ENCODE measurements around the gene ZEB2. TPM values are rescaled to one million over a fixed set of nuclear protein-coding genes. Genes with fewer than 3 reads are reported as not detected.

ZEB2 gene
- total RNA-seq, 8 experiments from 2014 or later: 25.8 to 80.4 (median 52.3) TPM

DNA sequence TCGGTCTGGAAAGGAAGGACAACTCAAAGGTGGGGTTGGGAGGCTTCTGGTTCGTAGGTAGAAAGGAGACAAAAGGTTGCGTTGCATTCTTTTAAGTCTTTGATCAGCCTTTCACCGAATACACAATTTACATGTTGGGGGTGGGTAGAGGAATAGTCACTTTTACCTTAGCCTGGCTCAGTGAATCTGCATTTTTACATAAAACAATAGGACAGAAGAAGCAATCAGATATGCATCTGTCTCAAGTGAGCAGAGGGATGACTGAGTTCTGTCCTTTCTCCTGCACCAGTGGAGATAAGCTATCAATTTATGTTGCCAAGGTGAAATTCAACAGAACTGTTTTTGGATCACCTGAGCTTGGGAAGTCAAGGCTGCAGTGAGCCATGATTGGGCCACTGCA lies 173.7 kb downstream of the ZEB2 start:
- Histone ChIP-seq H3K4me1 (replicated peaks in 1 of 2) (peaks cover 7 to 12% of the 10 kb centered on the region in 2 donors), H3K4me3 (no peak overlapping the region), H3K27ac (no peak overlapping the region)
- in situ Hi-C loops (cut with MboI; ENCODE audit: low pct_unique_long_range_greater_than_20kb in 2 of 9, low sequenced_read_pairs in 9 of 9, unreplicated experiment in 9 of 9): no loop called here
- 61 to 82% (median 74%) methylated on average over 2 to 4 of the region's 4 CpGs; no CpG with 5 or more reads in 2 of the 10 experiments for WGBS, 10 experiments
- ATAC-seq (replicated peaks in 6 of 8): no peak

DNA sequence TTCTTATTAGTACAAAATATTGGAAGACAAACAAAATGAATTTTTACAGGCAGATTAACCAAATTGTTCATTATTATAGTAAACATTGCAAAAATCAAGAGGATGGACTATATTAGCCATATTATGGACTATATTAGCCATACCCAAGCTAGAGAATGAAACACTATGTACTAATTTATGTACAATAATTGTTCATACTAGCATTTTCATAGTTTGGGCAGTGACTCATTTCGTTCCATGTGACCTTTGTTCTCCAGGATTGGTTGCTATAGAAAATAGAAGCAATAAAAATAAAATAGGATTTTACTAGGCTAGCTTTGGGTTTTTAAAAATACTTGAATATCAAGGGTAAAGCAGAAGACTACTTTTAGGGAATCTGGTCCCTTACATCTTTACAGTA lies 176.8 kb downstream of the ZEB2 start:
- no peak for ATAC-seq (replicated peaks in 6 of 8)
- in situ Hi-C loops (cut with MboI; ENCODE audit: low pct_unique_long_range_greater_than_20kb in 2 of 9, low sequenced_read_pairs in 9 of 9, unreplicated experiment in 9 of 9): no loop called here
- WGBS, 10 experiments: 15 to 100% (median 86%) methylated on average over 1 of the region's 1 CpG; no CpG with 5 or more reads in 1 of the 10 experiments

DNA sequence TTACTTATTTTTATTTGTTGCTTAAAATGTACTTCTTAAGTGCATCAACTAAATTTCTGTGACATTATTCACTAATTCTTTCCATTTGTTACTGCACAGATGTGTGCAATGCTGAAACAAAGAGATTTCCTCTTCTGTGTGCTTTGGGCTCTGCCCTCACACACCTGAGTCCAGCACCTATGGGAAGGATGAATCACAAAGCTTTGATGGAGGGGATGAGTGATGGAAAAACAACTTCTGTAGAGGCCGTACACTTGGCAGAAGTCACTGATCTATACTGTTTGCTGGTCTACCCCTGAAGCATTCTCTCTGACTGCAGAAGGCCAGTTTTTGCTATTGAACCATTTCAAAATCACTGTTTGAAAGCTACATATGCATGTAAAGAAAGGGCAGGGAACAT lies 178.4 kb downstream of the ZEB2 start:
- in situ Hi-C loops (cut with MboI; ENCODE audit: low pct_unique_long_range_greater_than_20kb in 2 of 9, low sequenced_read_pairs in 9 of 9, unreplicated experiment in 9 of 9): no loop called here
- H3K4me3 ChIP-seq: no peak overlapping the region
- H3K27ac ChIP-seq: no peak overlapping the region
- no peaks in the 10 kb centered on the region for H3K4me1 ChIP-seq (replicated peaks in 1 of 2)
- ATAC-seq (replicated peaks in 6 of 8): no peak
- WGBS, 10 experiments: 43 to 100% (median 83%) methylated on average over 1 of the region's 1 CpG; no CpG with 5 or more reads in 5 of the 10 experiments

More for the DNA sequence above, 176.8 kb downstream of the ZEB2 start:
- no peak overlapping the region for H3K27ac ChIP-seq
- no peaks in the 10 kb centered on the region for H3K4me1 ChIP-seq (replicated peaks in 1 of 2)
- no peak overlapping the region for H3K4me3 ChIP-seq

DNA sequence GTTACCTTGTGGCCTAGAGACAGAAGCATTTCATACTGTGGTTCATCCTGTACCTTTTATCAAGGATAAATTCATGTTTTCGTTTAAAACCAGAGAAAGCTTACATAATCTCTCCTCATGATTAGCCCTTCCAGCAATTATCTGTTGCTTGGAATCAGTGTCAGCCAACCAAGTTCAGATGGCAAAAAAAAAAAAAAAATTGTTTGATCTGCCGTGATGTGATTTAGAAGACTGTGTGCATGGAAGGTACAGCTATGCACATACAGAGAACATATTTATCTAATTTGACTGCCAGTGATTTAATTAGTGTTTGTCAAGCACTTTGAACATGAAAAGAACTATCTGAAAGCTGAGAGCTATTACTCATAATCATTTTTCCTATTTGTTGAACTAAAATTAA lies 180.9 kb downstream of the ZEB2 start:
- in situ Hi-C loops (cut with MboI; ENCODE audit: low pct_unique_long_range_greater_than_20kb in 2 of 9, low sequenced_read_pairs in 9 of 9, unreplicated experiment in 9 of 9): no loop called here
- no peak for ATAC-seq (replicated peaks in 6 of 8)

DNA sequence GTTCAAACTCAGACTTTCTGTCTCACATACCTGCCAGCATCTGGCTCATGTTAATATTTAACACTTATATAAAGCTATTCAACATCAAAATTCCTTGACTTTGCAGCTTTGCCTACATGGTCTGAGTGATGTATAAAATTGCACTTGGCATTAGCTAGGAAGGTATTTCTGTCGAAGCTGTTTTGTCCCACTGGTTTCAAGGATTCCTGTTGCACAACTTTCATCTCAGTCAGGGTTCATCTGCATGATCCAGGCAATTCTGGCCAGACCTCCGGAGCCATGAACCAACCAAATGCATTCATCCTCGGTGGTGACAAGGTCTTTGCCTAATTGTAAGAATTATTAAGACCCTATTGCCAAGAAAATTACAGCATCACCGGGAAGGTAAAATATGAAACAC lies 185.4 kb downstream of the ZEB2 start:
- 42 to 91% (median 60%) methylated on average over 2 to 4 of the region's 4 CpGs for WGBS, 10 experiments

More for the DNA sequence above, 180.9 kb downstream of the ZEB2 start:
- Histone ChIP-seq H3K27ac (no peak overlapping the region), H3K4me3 (no peak overlapping the region), H3K4me1 (replicated peaks in 1 of 2) (no peaks in the 10 kb centered on the region)
- 5 to 100% (median 76%) methylated on average over 1 to 2 of the region's 2 CpGs for WGBS, 10 experiments

More for the DNA sequence above, 185.4 kb downstream of the ZEB2 start:
- Histone ChIP-seq H3K4me1 (replicated peaks in 1 of 2) (peaks cover 9 to 10% of the 10 kb centered on the region in 2 donors), H3K4me3 (no peak overlapping the region), H3K27ac (no peak overlapping the region)
- ATAC-seq (replicated peaks in 6 of 8): no peak
- in situ Hi-C loops (cut with MboI; ENCODE audit: low pct_unique_long_range_greater_than_20kb in 2 of 9, low sequenced_read_pairs in 9 of 9, unreplicated experiment in 9 of 9): no loop called here

Measured in motor neuron (in vitro differentiated cells).